OCI-LY1 (cell line): ENCODE measurements around the gene SRRM2.

Source experiments
- H2AFZ ChIP-seq: fragments of 200-600 bp; sonication (generic), shearing (Covaris generic); 2 replicates; pipeline ENCODE4 v1.6.0; 2014; ENCODE audit warnings: antibody characterized with exemption, mild to moderate bottlenecking, low read length
- H3F3A ChIP-seq: fragments of 200-600 bp; sonication (generic), shearing (Covaris generic); 2 replicates; pipeline ENCODE4 v1.6.0; 2014; ENCODE audit warnings: mild to moderate bottlenecking, antibody characterized with exemption, low read length, moderate library complexity; ENCODE audit not compliant: insufficient read depth
- H3K27ac ChIP-seq: fragments of 200-600 bp; sonication (generic); 2 replicates; pipeline ENCODE4 v1.5.1; 2014; ENCODE audit warnings: low read length, mixed run types, mild to moderate bottlenecking, low read depth; ENCODE audit not compliant: poor library complexity, severe bottlenecking
- H3K27me3 ChIP-seq: fragments of 200-600 bp; sonication (generic); 2 replicates; pipeline ENCODE4 v1.6.0; 2014; ENCODE audit warnings: antibody characterized with exemption, mild to moderate bottlenecking, low read length, moderate library complexity; ENCODE audit not compliant: insufficient read depth
- H3K36me3 ChIP-seq: fragments of 200-600 bp; sonication (generic); 2 replicates; pipeline ENCODE4 v1.6.1; 2014; ENCODE audit warnings: mild to moderate bottlenecking, antibody characterized with exemption, low read length, moderate library complexity, mixed read lengths; ENCODE audit not compliant: insufficient read depth
- H3K4me1 ChIP-seq: fragments of 200-600 bp; sonication (generic); 2 replicates; pipeline ENCODE4 v1.5.1; 2014; ENCODE audit warnings: mild to moderate bottlenecking, low read length, moderate library complexity; ENCODE audit not compliant: insufficient read depth, severe bottlenecking
- H3K4me2 ChIP-seq: fragments of 200-600 bp; sonication (generic), shearing (Covaris generic); 2 replicates; pipeline ENCODE4 v1.6.1; 2014; ENCODE audit warnings: low read length
- H3K4me3 ChIP-seq: fragments of 200-600 bp; sonication (generic); 2 replicates; pipeline ENCODE4 v1.5.1; 2014; ENCODE audit warnings: low read length, low read depth, mild to moderate bottlenecking, mixed read lengths; ENCODE audit not compliant: poor library complexity, severe bottlenecking
- H3K79me2 ChIP-seq: fragments of 200-600 bp; shearing (Covaris generic); 2 replicates; pipeline ENCODE4 v1.6.1; 2016; ENCODE audit warnings: mixed run types, low read length, mixed read lengths; ENCODE audit not compliant: insufficient read depth
- H3K9ac ChIP-seq: fragments of 200-600 bp; sonication (generic), shearing (Covaris generic); 2 replicates; pipeline ENCODE4 v1.6.1; 2014; ENCODE audit warnings: mild to moderate bottlenecking, low read length, mixed read lengths
- H3K9me2 ChIP-seq: fragments of 200-600 bp; sonication (generic), shearing (Covaris generic); 2 replicates; pipeline ENCODE4 v1.6.1; 2014; ENCODE audit warnings: low read depth, mild to moderate bottlenecking, low read length, mixed read lengths
- H3K9me3 ChIP-seq: fragments of 200-600 bp; shearing (Covaris generic); 2 replicates; pipeline ENCODE4 v1.6.1; 2014; ENCODE audit warnings: low read length, mixed read lengths
- H4K20me1 ChIP-seq: fragments of 200-600 bp; sonication (generic), shearing (Covaris generic); 2 replicates; pipeline ENCODE4 v1.6.0; 2016; ENCODE audit warnings: mild to moderate bottlenecking, low read length; ENCODE audit not compliant: insufficient read depth
- EZH2 ChIP-seq: fragments of 200-600 bp; sonication (generic), shearing (Covaris generic); IDR thresholded peaks from 2 replicates; pipeline ENCODE4 v1.8.0; 2017; ENCODE audit warnings: borderline replicate concordance, mixed run types, mild to moderate bottlenecking, antibody characterized with exemption, low read length, moderate library complexity, mixed read lengths
- TF ChIP-seq, protein P1 (sequence below): fragments of 200-600 bp; sonication (generic), shearing (Covaris generic); IDR thresholded peaks from 2 replicates; pipeline ENCODE4 v1.5.1; 2017; ENCODE audit warnings: mild to moderate bottlenecking, antibody characterized with exemption, low read length, moderate library complexity, mixed read lengths

Gene SRRM2

DNA sequence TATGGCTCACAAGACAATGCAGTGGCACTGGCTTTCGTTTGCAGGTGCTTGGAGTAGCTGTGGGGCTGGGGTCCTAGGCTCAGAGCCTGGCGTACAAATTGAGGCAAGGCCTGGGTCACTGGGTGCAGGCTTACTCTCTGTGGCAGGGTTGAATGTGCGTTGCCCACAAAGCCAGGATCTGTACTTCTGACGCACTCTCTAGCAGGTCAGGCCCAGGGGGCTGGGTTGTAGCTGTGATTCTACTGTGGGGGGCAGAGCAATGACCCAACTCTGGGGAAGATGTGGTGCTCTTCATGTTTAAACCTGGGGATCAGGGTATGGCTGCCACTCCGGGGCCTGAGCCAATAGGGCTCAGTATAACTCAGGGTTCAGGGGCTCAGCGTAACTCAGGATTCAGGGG is 58.2 kb downstream of the SRRM2 start:
- Histone ChIP-seq H2AFZ (no peak overlapping the region), H3K9me2 (no peaks in the 10 kb centered on the region), H3K79me2 (no peaks in the 10 kb centered on the region), H3K4me1 (no peaks in the 10 kb centered on the region), H4K20me1 (no peaks in the 10 kb centered on the region), H3K9me3 (no peaks in the 10 kb centered on the region), H3K9ac (no peak overlapping the region), H3K4me2 (no peak overlapping the region), H3K27ac (no peak overlapping the region), H3K27me3 (peaks cover 9% of the 10 kb centered on the region), H3K36me3 (no peaks in the 10 kb centered on the region), H3K4me3 (no peak overlapping the region), H3F3A (no peaks in the 10 kb centered on the region)
- TF ChIP-seq EZH2, result no peak

DNA sequence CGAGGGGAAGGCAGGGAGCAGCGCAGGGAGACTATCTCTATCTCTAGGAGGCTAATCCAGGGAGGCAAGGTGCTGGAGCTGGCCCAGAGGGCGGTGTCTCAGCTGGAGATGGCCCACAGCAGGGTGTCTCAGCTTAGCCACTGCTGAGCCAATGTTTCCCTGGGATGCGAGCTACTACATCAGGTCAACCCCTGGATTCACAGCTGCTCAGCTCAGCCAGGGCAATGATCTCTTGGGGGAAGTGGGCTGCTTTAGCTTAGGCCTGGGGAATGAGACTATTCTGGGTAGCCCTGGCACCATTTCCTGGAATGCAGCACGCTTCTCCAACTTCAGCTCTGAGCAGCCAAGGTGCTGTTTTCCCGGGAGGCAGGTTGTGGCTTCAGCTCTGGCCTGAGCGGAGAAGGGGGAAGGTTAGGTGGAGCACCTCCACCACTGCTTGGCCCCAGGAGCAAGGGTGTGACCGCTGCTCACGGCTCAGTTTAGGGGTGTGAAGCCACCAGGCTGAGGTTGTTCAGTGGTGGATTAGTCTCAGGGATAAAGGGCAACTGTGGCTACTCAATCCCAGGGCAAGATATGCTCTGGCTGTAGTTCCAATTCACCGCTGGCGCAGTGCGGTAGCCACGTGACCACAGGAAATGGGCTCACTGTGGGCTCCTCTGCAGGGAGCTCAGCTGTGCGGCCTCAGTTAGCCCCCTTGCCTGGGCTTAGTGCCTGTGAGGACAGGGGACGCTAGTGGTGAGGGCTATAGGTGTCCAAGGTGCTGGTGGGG is 59.4 kb downstream of the SRRM2 start:
- no peaks in the 10 kb centered on the region for H3K9me2 ChIP-seq
- no peak overlapping the region for H3K4me3 ChIP-seq
- H3K4me1 ChIP-seq, result no peaks in the 10 kb centered on the region
- H3K9me3 ChIP-seq, result no peaks in the 10 kb centered on the region
- no peaks in the 10 kb centered on the region for H3F3A ChIP-seq
- H3K79me2 ChIP-seq, result no peaks in the 10 kb centered on the region
- H4K20me1 ChIP-seq, result no peaks in the 10 kb centered on the region
- no peak overlapping the region for H3K27ac ChIP-seq
- no peak overlapping the region for H2AFZ ChIP-seq
- no peak overlapping the region for H3K4me2 ChIP-seq
- peaks cover 9% of the 10 kb centered on the region for H3K27me3 ChIP-seq
- no peak overlapping the region for H3K9ac ChIP-seq
- TF ChIP-seq EZH2, result no peak
- TF ChIP-seq, protein P1, sequence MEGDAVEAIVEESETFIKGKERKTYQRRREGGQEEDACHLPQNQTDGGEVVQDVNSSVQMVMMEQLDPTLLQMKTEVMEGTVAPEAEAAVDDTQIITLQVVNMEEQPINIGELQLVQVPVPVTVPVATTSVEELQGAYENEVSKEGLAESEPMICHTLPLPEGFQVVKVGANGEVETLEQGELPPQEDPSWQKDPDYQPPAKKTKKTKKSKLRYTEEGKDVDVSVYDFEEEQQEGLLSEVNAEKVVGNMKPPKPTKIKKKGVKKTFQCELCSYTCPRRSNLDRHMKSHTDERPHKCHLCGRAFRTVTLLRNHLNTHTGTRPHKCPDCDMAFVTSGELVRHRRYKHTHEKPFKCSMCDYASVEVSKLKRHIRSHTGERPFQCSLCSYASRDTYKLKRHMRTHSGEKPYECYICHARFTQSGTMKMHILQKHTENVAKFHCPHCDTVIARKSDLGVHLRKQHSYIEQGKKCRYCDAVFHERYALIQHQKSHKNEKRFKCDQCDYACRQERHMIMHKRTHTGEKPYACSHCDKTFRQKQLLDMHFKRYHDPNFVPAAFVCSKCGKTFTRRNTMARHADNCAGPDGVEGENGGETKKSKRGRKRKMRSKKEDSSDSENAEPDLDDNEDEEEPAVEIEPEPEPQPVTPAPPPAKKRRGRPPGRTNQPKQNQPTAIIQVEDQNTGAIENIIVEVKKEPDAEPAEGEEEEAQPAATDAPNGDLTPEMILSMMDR, result no peak
- H3K36me3 ChIP-seq, result no peaks in the 10 kb centered on the region

DNA sequence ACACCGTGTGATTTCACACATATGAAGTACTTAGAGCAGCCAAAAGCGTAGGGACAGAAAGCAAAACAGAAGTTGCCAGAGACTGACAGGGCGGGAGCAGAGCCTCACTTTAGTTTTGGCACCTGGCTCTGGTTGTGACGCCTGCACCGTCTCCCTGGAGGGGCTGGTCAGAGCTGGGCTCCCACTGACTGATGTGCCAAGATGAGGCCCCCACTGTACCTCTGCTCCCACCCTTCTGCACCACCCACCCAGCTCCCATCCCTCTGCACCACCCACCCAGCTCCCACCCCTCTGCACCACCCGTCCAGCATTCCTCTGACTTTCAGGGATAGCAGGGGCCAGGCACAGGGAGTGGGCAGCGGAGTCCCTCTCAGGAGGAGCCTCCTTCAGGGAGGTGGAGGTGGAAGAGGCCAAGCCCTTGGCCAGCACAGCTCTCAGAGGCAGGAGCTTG is 61.4 kb downstream of the SRRM2 start:
- H3K9me2 ChIP-seq, result no peaks in the 10 kb centered on the region

More for the DNA sequence above, 61.4 kb downstream of the SRRM2 start:
- H3F3A ChIP-seq, result no peaks in the 10 kb centered on the region
- no peaks in the 10 kb centered on the region for H3K9me3 ChIP-seq
- H3K36me3 ChIP-seq, result no peaks in the 10 kb centered on the region
- no peak overlapping the region for H2AFZ ChIP-seq
- H4K20me1 ChIP-seq, result no peaks in the 10 kb centered on the region
- H3K4me3 ChIP-seq, result no peak overlapping the region
- no peak overlapping the region for H3K9ac ChIP-seq
- H3K27me3 ChIP-seq, result 0 out of 2 replicates have a peak, but pooled peaks cover 4% of the 10 kb centered on the region
- TF ChIP-seq, protein P1, result no peak
- no peak for TF ChIP-seq EZH2
- H3K4me2 ChIP-seq, result no peak overlapping the region
- no peaks in the 10 kb centered on the region for H3K79me2 ChIP-seq
- H3K27ac ChIP-seq, result no peak overlapping the region
- no peaks in the 10 kb centered on the region for H3K4me1 ChIP-seq
